Fibroblast of peridontal ligament (primary cell): Measurements from ENCODE around the gene FAM120B.
"Not testable (repeated sequence)": the region's sequence is repeated elsewhere in the genome, so short reads cannot be mapped to it uniquely, and the experiment has no call there.

ENCODE experiments used
- DNase-seq: peaks from one replicate; pipeline ENCODE4 v3.0.0-alpha.2; 2010; ENCODE audit errors: extremely low read depth

FAM120B gene

GRCh38 chr6:170306324-170307079, at the start of gene FAM120B:
Gene FAM120B (plus strand): TSS chr6:170306758. CDS start chr6:170317391, 10,633 bp downstream.
- DNase-seq: peak; percentile 92

- DNase-seq: no peak
Observed at GRCh38 chr6:170257376-170257775, 49.2 kb upstream of the FAM120B start.

- no peak for DNase-seq
Observed at GRCh38 chr6:170258407-170258806, 48.2 kb upstream of the FAM120B start.

- DNase-seq: no peak
Observed at GRCh38 chr6:170259278-170259677, 47.3 kb upstream of the FAM120B start.

- DNase-seq: no peak
Observed at GRCh38 chr6:170260686-170261085, 45.9 kb upstream of the FAM120B start.

- DNase-seq: no peak
Observed at GRCh38 chr6:170261643-170262488, 44.7 kb upstream of the FAM120B start.

- no peak for DNase-seq
Observed at GRCh38 chr6:170262489-170263088, 44.0 kb upstream of the FAM120B start.

GRCh38 chr6:170263410-170263809, 43.1 kb upstream of the FAM120B start:
- no peak for DNase-seq

GRCh38 chr6:170264086-170264485, 42.5 kb upstream of the FAM120B start:
- DNase-seq: no peak

GRCh38 chr6:170264644-170265043, 41.9 kb upstream of the FAM120B start:
- DNase-seq: not testable (repeated sequence)

- no peak for DNase-seq
Observed at GRCh38 chr6:170265655-170266054, 40.9 kb upstream of the FAM120B start.

- no peak for DNase-seq
Observed at GRCh38 chr6:170266061-170266825, 40.3 kb upstream of the FAM120B start.

GRCh38 chr6:170267688-170268087, 38.9 kb upstream of the FAM120B start:
- DNase-seq: no peak

GRCh38 chr6:170268216-170269129, 38.1 kb upstream of the FAM120B start:
- no peak for DNase-seq

GRCh38 chr6:170269151-170269845, 37.3 kb upstream of the FAM120B start:
- no peak for DNase-seq

GRCh38 chr6:170269846-170270541, 36.6 kb upstream of the FAM120B start:
- no peak for DNase-seq

GRCh38 chr6:170270984-170271593, 35.5 kb upstream of the FAM120B start:
- DNase-seq: no peak

- no peak for DNase-seq
Observed at GRCh38 chr6:170271771-170272314, 34.7 kb upstream of the FAM120B start.
